GM21526 (cell line): ENCODE data around the gene LAD1.

Experiments used
- ATAC-seq: cut with Tn5 transposase; IDR thresholded peaks from one replicate; pipeline ENCODE4 v1.9.1; 2021; ENCODE audit warnings: moderate library complexity; ENCODE audit not compliant: unreplicated experiment, low FRiP score

The LAD1 gene, protein sequence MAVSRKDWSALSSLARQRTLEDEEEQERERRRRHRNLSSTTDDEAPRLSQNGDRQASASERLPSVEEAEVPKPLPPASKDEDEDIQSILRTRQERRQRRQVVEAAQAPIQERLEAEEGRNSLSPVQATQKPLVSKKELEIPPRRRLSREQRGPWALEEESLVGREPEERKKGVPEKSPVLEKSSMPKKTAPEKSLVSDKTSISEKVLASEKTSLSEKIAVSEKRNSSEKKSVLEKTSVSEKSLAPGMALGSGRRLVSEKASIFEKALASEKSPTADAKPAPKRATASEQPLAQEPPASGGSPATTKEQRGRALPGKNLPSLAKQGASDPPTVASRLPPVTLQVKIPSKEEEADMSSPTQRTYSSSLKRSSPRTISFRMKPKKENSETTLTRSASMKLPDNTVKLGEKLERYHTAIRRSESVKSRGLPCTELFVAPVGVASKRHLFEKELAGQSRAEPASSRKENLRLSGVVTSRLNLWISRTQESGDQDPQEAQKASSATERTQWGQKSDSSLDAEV

DNA sequence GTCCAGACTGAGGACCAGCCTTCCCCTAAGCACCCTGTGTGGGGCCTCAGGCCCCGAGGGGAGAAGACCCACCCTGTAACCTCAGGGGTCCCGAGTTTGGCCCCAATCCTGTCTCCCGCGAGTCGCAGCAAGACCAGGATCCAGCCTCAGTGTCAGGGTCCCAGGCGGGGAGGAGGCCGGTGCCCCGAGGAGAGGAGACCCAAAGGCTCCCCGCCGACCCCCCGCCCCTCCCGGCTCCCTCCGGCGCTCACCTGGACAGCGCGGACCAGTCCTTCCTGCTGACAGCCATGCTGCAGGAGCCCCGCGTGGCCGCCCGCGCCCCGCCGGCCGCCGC, at the start of gene LAD1:
TSS of gene LAD1 (minus strand) at position 307 of the 334 bp plus-strand sequence. CDS start at position 289, 18 bp downstream.
- no peak for ATAC-seq

DNA sequence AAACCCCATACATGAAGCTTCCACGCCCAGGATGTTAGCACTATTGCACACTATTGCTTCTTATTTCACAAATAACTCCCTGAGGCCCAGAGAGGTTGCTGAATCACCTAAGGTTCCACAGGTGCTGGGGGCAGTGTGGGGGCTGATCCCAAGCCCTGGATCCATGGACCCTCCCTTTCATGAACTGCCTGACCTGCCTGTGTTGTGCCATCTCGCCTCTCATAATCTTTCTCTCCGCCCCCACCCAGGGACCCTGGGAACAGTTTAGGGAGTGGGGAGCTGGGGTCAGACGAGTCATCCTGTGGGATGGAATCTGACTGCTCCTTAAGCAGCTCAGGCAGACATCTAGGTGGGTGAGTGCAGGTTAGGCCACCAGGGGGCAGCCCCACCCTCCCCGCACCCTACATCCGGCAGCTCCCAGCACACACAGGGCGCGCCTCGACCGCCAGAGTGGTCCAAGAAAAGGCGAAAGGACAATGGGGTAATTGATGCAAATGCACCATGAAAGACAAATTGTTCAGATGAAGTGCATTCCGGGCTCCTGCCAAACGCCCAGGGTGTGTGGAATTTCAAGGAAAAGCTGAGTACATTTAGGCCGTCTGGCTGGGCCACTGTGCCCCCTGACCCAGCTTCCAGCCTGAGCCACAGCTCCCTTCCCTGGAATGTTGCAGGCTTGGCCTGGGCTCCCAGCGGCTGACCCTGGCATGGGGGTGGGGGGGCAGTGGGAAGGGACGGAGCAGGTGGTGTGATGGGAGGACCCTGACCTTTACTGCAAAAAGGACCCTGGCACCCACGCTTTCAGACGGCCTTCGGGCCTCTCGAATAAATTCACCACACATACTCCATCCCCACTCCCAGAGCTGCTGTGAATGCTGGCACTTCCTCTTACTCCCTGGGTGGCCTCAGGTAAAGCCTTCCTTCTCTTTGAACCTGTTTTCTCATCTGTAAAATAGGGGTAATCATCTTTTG, 49.1 kb upstream of the LAD1 start:
- ATAC-seq, result peak; percentile 80

DNA sequence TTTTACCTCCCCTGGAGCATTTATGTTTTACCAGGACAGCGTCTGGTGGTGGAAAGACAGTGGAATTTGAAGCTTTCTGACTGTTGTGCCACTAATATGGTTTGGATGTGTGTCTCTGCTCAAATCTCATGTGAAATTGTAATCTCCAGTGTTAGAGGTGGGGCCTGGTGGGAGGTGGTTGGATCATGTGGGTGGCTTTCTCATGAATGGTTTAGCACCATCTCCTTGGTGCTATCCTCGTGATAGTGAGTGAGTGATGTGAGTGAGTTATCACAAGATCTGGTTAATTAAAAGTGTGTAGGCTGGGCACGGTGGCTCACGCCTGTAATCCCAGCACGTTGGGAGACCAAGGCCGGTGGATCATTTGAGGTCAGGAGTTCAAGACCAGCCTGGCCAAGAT, 46.2 kb upstream of the LAD1 start:
- ATAC-seq, result no peak

DNA sequence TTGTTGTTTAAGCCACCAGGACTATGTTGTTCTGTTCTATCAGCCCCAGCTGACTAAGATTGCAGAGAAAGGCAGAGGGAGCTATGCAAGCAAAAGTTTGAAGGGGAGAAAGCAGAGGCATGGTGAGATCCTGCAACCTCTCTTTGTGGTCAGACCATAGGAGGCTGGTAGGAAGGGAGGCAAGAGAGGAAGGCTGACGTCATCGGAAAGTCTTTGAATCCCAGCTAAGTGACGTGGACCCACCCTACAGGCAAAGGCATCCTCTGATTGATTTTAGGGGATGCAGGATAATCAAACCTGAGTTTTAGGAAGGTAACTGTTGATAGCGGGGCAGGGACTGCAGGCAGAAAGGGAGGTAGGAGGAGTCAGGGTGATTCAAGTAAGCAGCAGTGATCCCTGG, 45.7 kb upstream of the LAD1 start:
- no peak for ATAC-seq

DNA sequence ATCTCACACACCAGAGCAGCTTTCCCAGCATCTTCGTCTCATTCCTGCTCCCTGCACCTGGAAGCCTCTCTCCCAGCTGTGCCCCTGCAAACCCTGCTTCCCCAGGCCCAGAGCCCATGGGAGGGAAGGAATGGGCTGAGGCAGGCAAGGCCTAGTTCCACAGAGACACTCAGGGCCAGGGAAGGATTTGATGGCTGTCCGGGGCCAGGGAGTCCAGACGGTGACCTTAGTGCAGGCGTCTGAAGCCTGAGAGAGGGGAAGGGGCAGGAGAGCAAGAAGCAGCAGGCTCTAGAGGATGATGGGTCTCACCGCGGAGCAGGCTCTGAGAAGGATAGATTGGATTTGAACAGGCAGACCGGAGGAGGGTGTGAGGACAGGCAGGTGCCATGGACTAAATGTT, 44.6 kb upstream of the LAD1 start:
- no peak for ATAC-seq

DNA sequence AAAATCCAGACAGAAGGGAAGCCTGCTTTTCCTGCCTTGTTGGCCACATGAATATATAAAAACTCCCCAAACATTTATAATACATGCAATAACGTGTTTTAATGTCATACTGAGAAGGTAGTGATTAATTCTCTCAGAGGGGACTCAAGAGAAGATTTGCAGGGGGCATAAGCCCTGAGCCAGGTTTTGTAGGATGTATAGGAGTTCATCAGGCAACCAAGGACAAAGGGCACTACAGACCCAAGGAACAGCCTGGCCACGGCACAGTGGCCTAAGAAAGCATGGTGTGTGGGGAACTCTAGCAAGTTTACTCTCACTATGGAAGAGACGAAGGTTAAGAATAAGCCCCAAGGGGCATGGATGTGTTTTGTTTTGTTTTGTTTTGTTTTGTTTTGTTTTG, 37.8 kb upstream of the LAD1 start:
- no peak for ATAC-seq

DNA sequence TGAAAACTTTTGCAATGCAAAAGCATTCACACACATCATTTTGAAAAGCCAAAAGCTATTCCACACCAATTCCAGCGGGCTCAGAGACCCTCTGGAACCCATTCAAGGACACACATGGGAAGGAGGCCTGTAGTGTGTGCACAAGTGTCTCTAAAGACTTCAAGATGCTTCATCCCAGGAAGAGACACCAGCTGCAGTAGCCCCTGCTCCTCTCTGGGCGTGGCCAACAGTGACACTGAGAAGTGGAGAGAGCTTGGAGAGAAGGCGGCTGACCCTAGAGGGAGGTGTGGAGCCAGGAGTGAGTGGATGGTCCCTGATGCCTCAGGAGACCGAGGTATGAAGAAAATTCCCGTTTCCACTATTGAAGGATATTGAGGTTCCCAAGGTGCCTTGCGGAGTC, 37.3 kb upstream of the LAD1 start:
- ATAC-seq, result no peak

DNA sequence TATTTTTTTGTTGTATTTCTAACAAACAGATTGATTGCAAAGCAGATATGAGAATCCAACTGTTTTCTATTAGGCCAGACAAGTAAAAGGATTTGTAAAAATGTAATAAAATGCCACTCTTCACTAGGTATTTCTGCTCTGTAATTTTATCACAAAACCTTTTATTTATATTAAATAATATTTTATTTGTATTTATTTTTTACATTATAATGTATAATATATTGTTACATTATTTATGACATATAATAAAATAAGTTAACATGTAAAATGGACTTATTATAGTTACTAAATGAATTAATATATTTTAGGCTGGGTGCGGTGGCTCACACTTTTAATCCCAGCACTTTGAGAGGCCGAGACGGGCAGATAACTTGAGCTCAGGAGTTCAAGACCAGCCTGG, 35.1 kb upstream of the LAD1 start:
- no peak for ATAC-seq

DNA sequence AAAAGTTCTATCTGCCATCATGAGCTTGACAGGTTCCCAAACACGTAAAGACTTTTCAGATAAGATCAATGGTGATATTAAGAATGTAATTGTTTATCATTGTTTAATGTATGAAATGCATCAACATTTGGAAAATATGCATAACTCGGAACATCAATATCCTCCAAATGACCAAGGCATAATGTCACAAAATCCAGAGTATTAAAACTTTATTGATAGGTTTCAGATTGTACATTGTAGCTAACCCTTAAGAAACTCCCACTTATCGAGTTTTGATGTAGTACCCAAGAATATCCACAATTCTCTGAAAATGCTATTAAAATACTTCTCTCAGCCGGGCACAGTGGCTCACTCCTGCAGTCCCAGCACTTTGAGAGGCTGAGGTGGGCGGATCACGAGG, 34.5 kb upstream of the LAD1 start:
- ATAC-seq, result no peak

DNA sequence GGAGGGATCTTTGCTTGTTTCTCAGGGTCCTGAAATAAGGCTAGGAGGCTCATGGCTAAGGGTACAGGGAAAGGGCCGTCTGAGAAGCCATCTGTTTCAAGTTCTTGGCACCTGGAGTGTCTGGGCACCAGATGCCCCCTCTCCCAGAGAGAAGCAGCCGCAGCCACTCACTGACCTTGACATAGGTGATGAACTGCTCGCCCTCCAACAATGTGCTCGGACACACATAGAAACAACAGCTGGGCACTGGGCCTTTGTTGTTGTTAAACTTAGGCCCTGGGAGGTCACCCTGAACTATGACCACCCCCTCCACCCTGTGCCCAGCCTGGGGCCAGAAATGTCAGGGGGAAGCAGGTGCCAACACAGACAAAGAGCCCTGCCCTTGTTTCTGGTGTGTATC, 31.7 kb upstream of the LAD1 start:
- ATAC-seq, result no peak

DNA sequence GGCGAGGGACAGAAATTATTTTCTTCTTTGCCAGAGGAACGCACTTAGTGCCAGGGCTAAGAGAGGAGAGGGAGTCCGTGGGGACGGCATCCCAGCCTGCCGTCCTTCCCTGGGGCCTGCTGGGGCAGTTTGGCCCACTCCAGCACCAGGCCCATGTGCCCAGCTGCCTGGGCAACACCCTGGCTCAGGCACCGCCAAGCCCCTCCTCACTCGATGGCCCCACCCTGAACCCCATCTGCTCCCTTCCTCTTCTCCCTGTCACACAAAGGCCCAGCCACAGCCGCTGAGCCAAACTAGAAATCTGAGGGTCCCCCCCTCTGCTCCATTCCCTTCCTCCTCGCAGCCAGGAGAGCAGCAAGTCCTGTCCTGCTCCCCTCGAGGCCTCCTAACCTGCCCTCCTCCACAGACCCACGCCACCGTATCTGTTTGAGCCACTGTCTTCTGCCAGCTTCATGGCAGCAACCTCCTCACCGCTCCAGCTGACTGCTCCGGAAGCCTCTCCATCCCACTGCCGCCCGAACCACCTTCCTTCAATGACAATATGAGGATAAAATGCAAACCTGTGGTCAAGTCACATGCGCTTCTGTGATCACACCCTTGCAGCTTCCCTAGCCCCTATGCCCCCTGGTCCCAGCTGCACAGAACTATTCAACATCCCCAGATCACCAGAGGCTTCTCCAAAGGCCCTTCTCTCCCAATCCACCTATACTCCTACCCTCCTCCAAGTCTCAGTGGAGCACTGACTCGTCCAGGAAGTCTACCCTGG, 30.8 kb upstream of the LAD1 start:
- ATAC-seq, result no peak

DNA sequence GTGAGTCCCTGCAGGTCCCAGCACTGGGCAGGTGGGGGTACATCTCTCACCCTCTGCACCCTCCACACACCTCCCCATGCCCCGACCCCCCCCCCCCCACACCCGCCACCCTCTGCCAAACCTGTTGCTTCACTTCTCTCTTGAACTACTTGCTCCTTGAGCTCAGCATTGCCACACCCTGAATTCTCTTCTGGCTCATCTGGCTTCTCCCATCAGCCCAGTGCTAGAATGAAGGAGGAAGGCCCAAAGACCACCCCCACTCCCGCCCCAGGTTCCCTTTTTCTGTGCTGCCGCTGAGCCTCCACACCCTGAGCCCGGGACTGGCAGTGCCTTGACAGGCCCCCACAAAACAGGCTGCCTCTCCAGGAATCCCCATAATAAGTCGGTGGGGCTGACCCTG, 28.8 kb upstream of the LAD1 start:
- no peak for ATAC-seq

DNA sequence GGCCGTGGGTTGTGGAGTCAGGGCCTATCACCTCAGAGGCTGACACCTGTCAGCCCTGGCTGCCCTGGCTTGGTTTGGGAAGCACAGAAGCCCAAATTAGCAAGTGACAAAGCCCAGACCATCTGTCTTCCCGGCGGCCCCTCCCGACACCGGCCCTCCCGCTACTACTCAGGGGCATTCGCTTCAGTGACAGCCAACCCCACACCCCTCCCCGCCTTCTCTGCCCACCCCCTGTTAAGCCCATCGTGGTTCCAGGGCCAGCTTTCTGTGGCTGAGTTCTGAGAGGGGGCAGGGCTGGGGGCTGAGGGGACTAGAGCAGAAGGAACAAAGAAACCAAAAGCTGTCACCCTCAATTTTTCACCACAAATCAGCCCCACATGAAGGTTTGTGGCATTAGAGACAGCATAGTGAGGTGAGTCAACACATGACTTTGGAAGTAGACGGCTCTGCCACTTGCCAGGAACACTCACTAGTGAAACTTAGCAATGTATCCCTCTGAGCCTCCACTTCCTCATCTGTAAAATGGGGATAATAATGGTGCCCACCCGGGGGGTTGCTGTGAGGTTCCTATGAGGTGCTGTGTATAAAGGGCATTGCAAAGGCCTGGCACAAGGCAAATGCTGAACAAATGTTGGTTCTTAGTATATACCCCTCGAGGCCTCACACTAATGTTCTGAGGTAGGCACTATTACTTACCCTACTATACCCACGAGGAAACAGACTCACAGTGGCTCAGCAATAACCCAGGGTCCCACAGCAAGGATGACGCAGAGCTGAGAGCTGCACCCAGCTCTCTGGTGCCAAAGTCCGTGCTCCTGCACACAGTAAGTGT, 27.6 kb upstream of the LAD1 start:
- no peak for ATAC-seq

DNA sequence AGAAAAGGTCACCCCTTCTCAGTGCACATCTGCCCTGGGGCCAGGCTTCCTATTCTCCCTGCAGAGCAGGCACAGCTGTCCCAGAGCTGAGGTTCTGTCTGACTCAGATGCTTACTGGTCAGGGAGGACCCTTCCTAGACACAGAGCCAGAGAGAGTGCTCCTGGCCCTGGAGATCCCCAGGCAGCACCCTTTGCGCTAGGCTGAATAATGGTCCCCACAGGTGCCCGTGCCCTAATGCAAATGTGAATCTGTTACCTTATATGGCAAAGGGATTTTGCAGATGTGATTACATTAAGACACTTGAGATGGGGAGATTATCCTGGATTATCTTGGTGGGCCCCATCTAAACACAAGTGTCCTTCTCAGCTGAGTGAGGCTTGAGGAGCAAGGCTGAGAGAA, 25.0 kb upstream of the LAD1 start:
- no peak for ATAC-seq

DNA sequence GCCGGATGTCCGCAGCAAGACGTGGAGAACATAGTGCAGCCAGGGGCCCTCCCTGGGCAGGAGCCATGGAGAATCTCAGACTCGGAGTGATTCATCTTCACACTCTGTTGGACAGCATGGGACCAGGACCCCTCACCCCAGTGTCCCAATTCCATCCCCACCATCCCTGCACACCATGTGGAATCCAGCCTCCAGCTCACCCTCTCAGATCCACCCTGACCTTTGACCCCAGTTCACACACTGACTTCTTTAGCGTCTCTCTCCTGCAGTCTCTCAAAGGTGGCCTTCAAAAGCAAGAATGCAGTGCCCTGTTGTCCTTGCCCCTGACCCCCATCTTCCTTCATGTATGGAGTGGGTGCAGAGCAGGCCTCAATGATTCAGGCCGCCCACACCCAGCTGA, 24.5 kb upstream of the LAD1 start:
- ATAC-seq, result no peak

DNA sequence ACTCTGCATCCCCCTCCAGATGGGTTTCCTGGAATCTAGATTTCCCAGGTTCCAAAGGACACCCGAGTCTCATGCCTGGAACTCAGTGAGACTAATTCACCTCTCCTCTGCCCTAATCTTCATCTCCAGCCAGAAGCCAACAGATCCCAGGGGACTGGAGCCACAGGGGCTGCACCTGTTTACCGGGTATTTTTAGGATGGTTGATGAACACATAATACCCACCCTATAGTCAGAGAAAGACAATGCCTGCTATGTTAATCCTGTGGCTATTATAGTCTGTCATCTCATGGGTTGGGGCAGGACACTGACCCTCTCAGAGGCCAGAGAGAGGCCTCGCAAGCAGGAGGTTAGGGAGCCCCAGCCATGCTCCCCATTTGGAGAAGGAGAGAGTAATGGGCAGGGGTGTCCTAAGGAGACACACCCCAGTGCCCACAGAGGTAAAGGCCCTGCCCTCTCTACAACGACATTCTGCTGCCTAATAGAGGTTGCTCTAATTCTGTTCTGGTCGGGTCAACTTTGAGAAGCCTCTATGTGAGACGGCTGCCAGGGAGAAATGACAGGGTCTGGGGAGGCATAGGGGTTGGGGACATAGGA, 23.4 kb upstream of the LAD1 start:
- ATAC-seq, result no peak

DNA sequence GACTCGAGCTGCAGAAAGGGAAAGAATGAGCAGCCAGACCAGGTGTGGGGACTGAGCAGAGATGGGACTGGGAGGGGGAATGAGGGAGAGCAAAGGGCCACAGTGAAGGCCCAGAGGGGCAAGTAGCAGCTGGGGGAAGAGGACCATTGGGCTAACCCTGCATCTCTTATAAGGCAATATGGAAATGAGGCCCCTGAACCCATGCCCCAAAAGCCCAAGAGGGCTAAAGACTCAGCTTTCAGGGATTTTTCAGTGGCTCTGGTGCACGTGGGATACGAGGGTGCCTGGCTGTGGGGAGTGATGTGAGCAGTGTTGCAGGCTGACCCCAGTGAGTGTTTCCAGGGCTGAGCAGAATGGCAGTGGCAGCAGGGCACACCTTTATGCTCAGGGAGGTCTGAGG, 22.9 kb upstream of the LAD1 start:
- no peak for ATAC-seq

DNA sequence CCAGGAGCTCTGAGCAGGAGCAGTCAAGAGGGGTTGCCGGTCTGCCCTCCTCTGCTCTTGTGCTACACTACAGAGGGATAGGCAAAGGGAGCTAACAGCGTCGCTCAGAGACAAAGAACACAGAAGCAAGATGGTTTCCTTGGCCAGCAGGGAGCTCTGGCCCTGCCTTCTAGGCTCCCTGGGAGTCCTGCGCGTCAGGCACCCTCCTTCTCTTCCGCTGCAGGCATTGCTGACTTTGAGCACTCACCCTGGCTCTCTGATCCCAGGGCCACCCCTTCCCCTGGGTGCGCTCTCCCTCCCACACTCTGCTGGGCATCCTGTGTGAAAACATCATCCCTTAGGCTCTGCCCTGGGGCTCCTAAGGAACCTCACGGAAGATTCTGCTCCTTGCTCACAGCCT, 21.9 kb upstream of the LAD1 start:
- no peak for ATAC-seq

DNA sequence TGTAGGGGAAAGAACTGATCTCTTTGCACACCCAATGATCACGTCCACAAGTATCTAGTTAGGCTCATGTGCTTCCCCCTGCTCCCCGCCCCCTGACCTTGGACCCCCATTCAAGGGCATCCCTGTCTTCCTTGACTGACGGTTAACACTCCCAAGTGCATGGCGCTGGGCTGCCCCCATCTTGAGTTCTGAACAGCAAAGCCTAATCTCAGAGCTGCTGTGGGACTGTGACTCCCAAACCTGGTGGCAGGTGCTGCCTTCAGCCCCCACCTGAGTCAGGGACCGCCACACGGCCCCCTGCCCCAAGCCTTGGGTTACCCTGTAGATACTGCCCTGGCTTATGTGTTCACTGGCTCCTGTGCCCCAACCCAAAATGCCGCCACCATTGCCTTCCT, 21.5 kb upstream of the LAD1 start:
- ATAC-seq, result no peak
